ENCODE results near the gene CTNNA2. TPM values are rescaled to one million over a fixed set of nuclear protein-coding genes. Genes with fewer than 3 reads are reported as not detected.

The CTNNA2 gene
- total RNA-seq, 1 experiment from 2014 or later: 0.54 TPM

DNA sequence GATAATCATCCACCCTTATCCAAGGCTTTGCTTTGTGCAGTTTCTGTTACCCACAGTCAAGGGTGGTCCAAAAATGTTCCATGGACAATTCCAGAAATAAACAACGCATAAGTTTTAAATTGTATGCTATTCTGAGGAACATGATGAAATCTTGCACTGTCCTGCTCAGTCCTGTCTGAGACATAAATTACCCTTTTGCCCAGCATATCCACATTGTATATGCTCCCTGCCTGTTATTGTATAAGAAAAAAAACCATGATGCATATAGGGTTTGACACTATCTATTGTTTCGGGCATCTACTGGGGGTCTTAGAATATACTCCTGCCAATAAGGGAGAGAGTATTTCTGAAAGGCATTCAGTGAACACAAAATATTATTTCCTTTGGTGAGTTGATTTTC lies 767.7 kb downstream of the CTNNA2 start:
- ChIA-PET POLR2A (no interaction called here), CTCF (no interaction called here)
- Histone ChIP-seq H3K36me3 (ENCODE audit: control insufficient read depth, insufficient read depth, low read length) (no peaks in the 10 kb centered on the region), H3K4me3 (ENCODE audit: low read depth in 2 of 2, low read length in 2 of 2) (no peak overlapping the region), H3K9me3 (ENCODE audit: control insufficient read depth, insufficient read depth, low read depth, low read length) (no peaks in the 10 kb centered on the region), H3K4me1 (ENCODE audit: control insufficient read depth, insufficient read depth, low read length) (no peaks in the 10 kb centered on the region), H3K27me3 (ENCODE audit: control insufficient read depth, insufficient read depth, low read length) (no peaks in the 10 kb centered on the region), H3K27ac (ENCODE audit: low read length) (no peak overlapping the region)
- BruUV-seq (replicated peaks): no TSS peak
- no peak for DNase-seq (ENCODE audit: low read depth, low spot score)
- ATAC-seq: no peak
- TF ChIP-seq, protein P1, sequence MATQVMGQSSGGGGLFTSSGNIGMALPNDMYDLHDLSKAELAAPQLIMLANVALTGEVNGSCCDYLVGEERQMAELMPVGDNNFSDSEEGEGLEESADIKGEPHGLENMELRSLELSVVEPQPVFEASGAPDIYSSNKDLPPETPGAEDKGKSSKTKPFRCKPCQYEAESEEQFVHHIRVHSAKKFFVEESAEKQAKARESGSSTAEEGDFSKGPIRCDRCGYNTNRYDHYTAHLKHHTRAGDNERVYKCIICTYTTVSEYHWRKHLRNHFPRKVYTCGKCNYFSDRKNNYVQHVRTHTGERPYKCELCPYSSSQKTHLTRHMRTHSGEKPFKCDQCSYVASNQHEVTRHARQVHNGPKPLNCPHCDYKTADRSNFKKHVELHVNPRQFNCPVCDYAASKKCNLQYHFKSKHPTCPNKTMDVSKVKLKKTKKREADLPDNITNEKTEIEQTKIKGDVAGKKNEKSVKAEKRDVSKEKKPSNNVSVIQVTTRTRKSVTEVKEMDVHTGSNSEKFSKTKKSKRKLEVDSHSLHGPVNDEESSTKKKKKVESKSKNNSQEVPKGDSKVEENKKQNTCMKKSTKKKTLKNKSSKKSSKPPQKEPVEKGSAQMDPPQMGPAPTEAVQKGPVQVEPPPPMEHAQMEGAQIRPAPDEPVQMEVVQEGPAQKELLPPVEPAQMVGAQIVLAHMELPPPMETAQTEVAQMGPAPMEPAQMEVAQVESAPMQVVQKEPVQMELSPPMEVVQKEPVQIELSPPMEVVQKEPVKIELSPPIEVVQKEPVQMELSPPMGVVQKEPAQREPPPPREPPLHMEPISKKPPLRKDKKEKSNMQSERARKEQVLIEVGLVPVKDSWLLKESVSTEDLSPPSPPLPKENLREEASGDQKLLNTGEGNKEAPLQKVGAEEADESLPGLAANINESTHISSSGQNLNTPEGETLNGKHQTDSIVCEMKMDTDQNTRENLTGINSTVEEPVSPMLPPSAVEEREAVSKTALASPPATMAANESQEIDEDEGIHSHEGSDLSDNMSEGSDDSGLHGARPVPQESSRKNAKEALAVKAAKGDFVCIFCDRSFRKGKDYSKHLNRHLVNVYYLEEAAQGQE (IDR thresholded peaks at IDR 0.05; ENCODE audit: insufficient read depth in 1 of 2, low read depth in 2 of 2, low read length in 1 of 2): no peak
- TF ChIP-seq, protein P2, sequence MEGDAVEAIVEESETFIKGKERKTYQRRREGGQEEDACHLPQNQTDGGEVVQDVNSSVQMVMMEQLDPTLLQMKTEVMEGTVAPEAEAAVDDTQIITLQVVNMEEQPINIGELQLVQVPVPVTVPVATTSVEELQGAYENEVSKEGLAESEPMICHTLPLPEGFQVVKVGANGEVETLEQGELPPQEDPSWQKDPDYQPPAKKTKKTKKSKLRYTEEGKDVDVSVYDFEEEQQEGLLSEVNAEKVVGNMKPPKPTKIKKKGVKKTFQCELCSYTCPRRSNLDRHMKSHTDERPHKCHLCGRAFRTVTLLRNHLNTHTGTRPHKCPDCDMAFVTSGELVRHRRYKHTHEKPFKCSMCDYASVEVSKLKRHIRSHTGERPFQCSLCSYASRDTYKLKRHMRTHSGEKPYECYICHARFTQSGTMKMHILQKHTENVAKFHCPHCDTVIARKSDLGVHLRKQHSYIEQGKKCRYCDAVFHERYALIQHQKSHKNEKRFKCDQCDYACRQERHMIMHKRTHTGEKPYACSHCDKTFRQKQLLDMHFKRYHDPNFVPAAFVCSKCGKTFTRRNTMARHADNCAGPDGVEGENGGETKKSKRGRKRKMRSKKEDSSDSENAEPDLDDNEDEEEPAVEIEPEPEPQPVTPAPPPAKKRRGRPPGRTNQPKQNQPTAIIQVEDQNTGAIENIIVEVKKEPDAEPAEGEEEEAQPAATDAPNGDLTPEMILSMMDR (IDR thresholded peaks at IDR 0.05): no peak
- no peak for TF ChIP-seq POLR2AphosphoS5 (IDR thresholded peaks at IDR 0.05; ENCODE audit: low read depth, low read length)
- in situ Hi-C loops (cut with HindIII; ENCODE audit: low pct_unique_long_range_greater_than_20kb, low sequenced_read_pairs) (no loop called here), intact Hi-C loops (cut with micrococcal nuclease; ENCODE audit: unreplicated experiment) (no loop called here)

DNA sequence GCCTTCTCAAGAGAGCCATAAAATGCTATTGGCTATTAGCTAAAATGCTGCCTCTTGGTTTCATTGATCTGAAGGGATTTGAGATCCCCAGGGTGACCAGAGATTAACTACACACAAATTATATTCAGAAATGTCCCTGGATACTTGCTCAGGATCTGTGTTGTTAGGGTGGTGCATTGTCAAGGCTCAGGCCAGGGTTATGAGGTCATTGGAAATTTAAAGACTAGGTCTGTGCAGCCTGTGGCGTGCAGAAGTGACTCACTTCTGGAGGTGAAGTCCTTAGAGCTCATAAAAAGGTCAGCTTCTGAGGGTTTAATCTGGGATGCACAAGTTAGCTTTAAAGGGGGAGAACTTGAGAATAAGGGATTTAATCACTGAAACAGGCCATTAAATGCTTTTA lies 768.2 kb downstream of the CTNNA2 start:
- in situ Hi-C loops (cut with HindIII; ENCODE audit: low pct_unique_long_range_greater_than_20kb, low sequenced_read_pairs): no loop called here
- Histone ChIP-seq H3K27ac (ENCODE audit: low read length) (no peak overlapping the region), H3K4me3 (ENCODE audit: low read depth in 2 of 2, low read length in 2 of 2) (no peak overlapping the region), H3K27me3 (ENCODE audit: control insufficient read depth, insufficient read depth, low read length) (no peaks in the 10 kb centered on the region), H3K36me3 (ENCODE audit: control insufficient read depth, insufficient read depth, low read length) (no peaks in the 10 kb centered on the region), H3K4me1 (ENCODE audit: control insufficient read depth, insufficient read depth, low read length) (no peaks in the 10 kb centered on the region), H3K9me3 (ENCODE audit: control insufficient read depth, insufficient read depth, low read depth, low read length) (no peaks in the 10 kb centered on the region)
- no TSS peak for BruUV-seq (replicated peaks)
- POLR2A ChIA-PET: no interaction called here
- ATAC-seq (no peak), DNase-seq (ENCODE audit: low read depth, low spot score) (no peak)
- TF ChIP-seq, protein P2 (IDR thresholded peaks at IDR 0.05): no peak
- TF ChIP-seq TCF7L2 (IDR thresholded peaks at IDR 0.05; ENCODE audit: low read depth, low read length): no peak
- TF ChIP-seq, protein P1 (IDR thresholded peaks at IDR 0.05; ENCODE audit: insufficient read depth in 1 of 2, low read depth in 2 of 2, low read length in 1 of 2): no peak
- no peak for TF ChIP-seq POLR2AphosphoS5 (IDR thresholded peaks at IDR 0.05; ENCODE audit: low read depth, low read length)
- TF ChIP-seq SIN3A (IDR thresholded peaks at IDR 0.05; ENCODE audit: borderline replicate concordance, insufficient read depth, low read depth, low read length): no peak
- CTCF ChIA-PET: no interaction called here
- intact Hi-C loops (cut with micrococcal nuclease; ENCODE audit: unreplicated experiment): no loop called here

Data from Panc1 (cell line).